Neuronal stem cell (in vitro differentiated cells): ENCODE data around the gene RAPGEF2.

Experiments used
- DNase-seq: peaks from one replicate; pipeline ENCODE4 v3.0.0-alpha.2; 2013; ENCODE audit warnings: low spot score
- H2AFZ ChIP-seq: one replicate; pipeline ENCODE4 v1.6.1; 2013; ENCODE audit warnings: mild to moderate bottlenecking, low read length, inconsistent platforms
- H2AK5ac ChIP-seq: 2 replicates; pipeline ENCODE4 v1.6.1; 2013; ENCODE audit warnings: low read depth, mild to moderate bottlenecking, inconsistent platforms, low read length, moderate library complexity, mixed read lengths
- H2BK120ac ChIP-seq: 2 replicates; pipeline ENCODE4 v1.6.1; 2013; ENCODE audit warnings: low read depth, mild to moderate bottlenecking, inconsistent platforms, low read length, moderate library complexity, mixed read lengths
- H2BK12ac ChIP-seq: one replicate; pipeline ENCODE4 v1.6.1; 2013; ENCODE audit warnings: low read length, inconsistent platforms
- H2BK15ac ChIP-seq: 2 replicates; pipeline ENCODE4 v1.6.1; 2013; ENCODE audit warnings: mild to moderate bottlenecking, low read length, inconsistent platforms, mixed read lengths
- H2BK5ac ChIP-seq: one replicate; pipeline ENCODE4 v1.6.1; 2013; ENCODE audit warnings: inconsistent platforms, mild to moderate bottlenecking, low read length, moderate library complexity
- H3K14ac ChIP-seq: one replicate; pipeline ENCODE4 v1.6.1; 2013; ENCODE audit warnings: low read length, inconsistent platforms
- H3K18ac ChIP-seq: 2 replicates; pipeline ENCODE4 v1.6.1; 2013; ENCODE audit warnings: low read length, inconsistent platforms
- H3K23ac ChIP-seq: 2 replicates; pipeline ENCODE4 v1.6.1; 2013; ENCODE audit warnings: low read depth, mild to moderate bottlenecking, mixed read lengths, low read length, inconsistent platforms; ENCODE audit not compliant: poor library complexity
- H3K27ac ChIP-seq: replicated peaks from 3 replicates; pipeline ENCODE4 v1.5.1; 2013; ENCODE audit warnings: low read length, inconsistent platforms
- H3K27me3 ChIP-seq, 3 experiments: 2 replicates each; pipeline ENCODE4 v1.6.1; 2013; ENCODE audit warnings: low read length in 3 of 3, mild to moderate bottlenecking in 2 of 3, inconsistent platforms in 1 of 3, low read depth in 1 of 3, mixed read lengths in 1 of 3, moderate library complexity in 1 of 3; ENCODE audit not compliant: control insufficient read depth in 3 of 3, insufficient read depth in 3 of 3
- H3K36me3 ChIP-seq, 2 donors: replicated peaks in 1 of 2; 2 replicates each; pipeline ENCODE4 v1.6.1; 2013; ENCODE audit warnings: low read length in 2 of 2; ENCODE audit not compliant: control insufficient read depth in 2 of 2, insufficient read depth in 2 of 2
- H3K4ac ChIP-seq: 2 replicates; pipeline ENCODE4 v1.6.1; 2013; ENCODE audit warnings: inconsistent platforms, mild to moderate bottlenecking, low read length, moderate library complexity
- H3K4me1 ChIP-seq, 2 donors: 1 replicate in 1 of 2; 2 replicates in 1 of 2; pipeline ENCODE4 v1.6.1; 2013; ENCODE audit warnings: low read length in 2 of 2, low read depth in 1 of 2; ENCODE audit not compliant: control insufficient read depth in 2 of 2, insufficient read depth in 1 of 2
- H3K4me2 ChIP-seq: one replicate; pipeline ENCODE4 v1.6.1; 2013; ENCODE audit warnings: mild to moderate bottlenecking, low read length, inconsistent platforms; ENCODE audit not compliant: insufficient read depth, poor library complexity, severe bottlenecking
- H3K4me3 ChIP-seq, 2 donors: 2 replicates each; pipeline ENCODE4 v1.5.1; 2013; ENCODE audit warnings: low read length in 2 of 2, mild to moderate bottlenecking in 2 of 2, inconsistent platforms in 1 of 2, moderate library complexity in 1 of 2
- H3K79me1 ChIP-seq: one replicate; pipeline ENCODE4 v1.6.1; 2013; ENCODE audit warnings: low read depth, mild to moderate bottlenecking, inconsistent platforms, low read length, moderate library complexity
- H3K9ac ChIP-seq: one replicate; pipeline ENCODE4 v1.6.1; 2013; ENCODE audit warnings: mild to moderate bottlenecking, low read depth, low read length, inconsistent platforms; ENCODE audit not compliant: poor library complexity
- H3K9me3 ChIP-seq, 2 donors: replicated peaks in 1 of 2; 2 replicates each; pipeline versions ENCODE3 to v1.6.1; 2013; ENCODE audit warnings: low read length in 2 of 2, mild to moderate bottlenecking in 2 of 2, inconsistent platforms in 1 of 2, low read depth in 1 of 2, mixed read lengths in 1 of 2, moderate library complexity in 1 of 2; ENCODE audit not compliant: control insufficient read depth in 2 of 2, insufficient read depth in 1 of 2
- H4K8ac ChIP-seq: one replicate; pipeline ENCODE4 v1.6.1; 2013; ENCODE audit warnings: low read depth, mild to moderate bottlenecking, inconsistent platforms, low read length, moderate library complexity
- H4K91ac ChIP-seq: one replicate; pipeline ENCODE4 v1.6.1; 2013; ENCODE audit warnings: low read length, low read depth, mild to moderate bottlenecking, inconsistent platforms; ENCODE audit not compliant: poor library complexity
- WGBS, 2 donors: extraction: QIAGEN DNeasy Blood & Tissue Kit; methylation state at CpG; one replicate each; pipeline ENCODE4 v1.1.7; 2013; ENCODE audit warnings: missing lambda C conversion rate in 2 of 2, mixed read lengths in 1 of 2; ENCODE audit not compliant: insufficient read length in 2 of 2, insufficient replicate concordance in 1 of 2; ENCODE audit errors: extremely low coverage in 2 of 2; 5-methylcytosine and 5-hydroxymethylcytosine counted together

The RAPGEF2 gene

DNA sequence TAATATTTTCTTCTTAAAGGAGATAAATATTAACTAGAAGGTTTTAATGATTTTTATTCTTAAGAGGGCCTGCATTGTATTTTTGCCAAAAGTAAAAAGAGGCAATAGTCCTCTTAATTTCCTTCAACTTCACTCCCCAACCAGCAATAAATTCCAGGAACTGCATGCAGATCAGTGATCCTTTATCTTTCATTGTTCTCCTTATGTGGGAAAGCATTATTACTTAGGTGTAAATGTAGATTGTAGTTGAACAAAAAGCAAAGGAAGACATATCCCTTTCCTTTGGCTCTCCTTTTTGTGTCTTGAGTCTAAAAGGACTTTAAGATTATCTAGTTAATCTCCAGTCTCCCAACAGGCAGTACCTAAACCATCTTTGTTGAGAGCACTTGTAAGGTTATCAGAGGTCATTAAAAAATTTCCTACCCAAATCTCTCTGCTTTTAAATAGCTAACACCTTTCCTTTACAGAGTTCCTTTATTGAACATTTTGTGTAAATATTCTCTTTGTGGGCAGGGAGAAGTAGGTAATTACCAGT is 55.3 kb downstream of the RAPGEF2 start:
- H4K91ac ChIP-seq = no peak overlapping the region
- H3K4me1 ChIP-seq = peaks cover 4 to 12% of the 10 kb centered on the region in 2 donors
- no peak overlapping the region for H2BK120ac ChIP-seq
- no peak overlapping the region for H3K4me3 ChIP-seq
- no peak overlapping the region for H3K14ac ChIP-seq
- no peak overlapping the region for H3K27ac ChIP-seq
- no peak overlapping the region for H2BK12ac ChIP-seq
- H3K27me3 ChIP-seq = no peaks in the 10 kb centered on the region
- H3K79me1 ChIP-seq = no peaks in the 10 kb centered on the region
- H3K9ac ChIP-seq = no peak overlapping the region
- no peak overlapping the region for H3K18ac ChIP-seq
- no peak overlapping the region for H3K4me2 ChIP-seq
- no peaks in the 10 kb centered on the region for H3K36me3 ChIP-seq
- H3K4ac ChIP-seq = no peak overlapping the region
- H2AFZ ChIP-seq = no peak overlapping the region
- DNase-seq = no peak
- H3K9me3 ChIP-seq = no peaks in the 10 kb centered on the region
- H2BK5ac ChIP-seq = no peak overlapping the region
- no peak overlapping the region for H2AK5ac ChIP-seq
- H2BK15ac ChIP-seq = no peak overlapping the region
- no peak overlapping the region for H4K8ac ChIP-seq
- no peak overlapping the region for H3K23ac ChIP-seq

GRCh38 chr4:159158985-159159384 is 56.1 kb downstream of the RAPGEF2 start:
- Histone ChIP-seq H3K4me2 (no peak overlapping the region), H2BK12ac (no peak overlapping the region), H3K79me1 (no peaks in the 10 kb centered on the region), H3K9me3 (no peaks in the 10 kb centered on the region), H2AFZ (no peak overlapping the region), H2AK5ac (no peak overlapping the region), H2BK5ac (no peak overlapping the region), H3K23ac (no peak overlapping the region), H4K91ac (no peak overlapping the region), H3K4me3 (no peak overlapping the region), H3K9ac (no peak overlapping the region), H4K8ac (no peak overlapping the region), H2BK15ac (no peak overlapping the region), H3K27me3 (no peaks in the 10 kb centered on the region), H3K4ac (no peak overlapping the region), H2BK120ac (no peak overlapping the region), H3K27ac (no peak overlapping the region), H3K18ac (no peak overlapping the region), H3K4me1 (peaks cover 4 to 12% of the 10 kb centered on the region in 2 donors), H3K36me3 (no peaks in the 10 kb centered on the region), H3K14ac (no peak overlapping the region)
- no peak for DNase-seq
- WGBS, 2 donors = no CpG with 5 or more reads among the region's 5 CpGs

DNA sequence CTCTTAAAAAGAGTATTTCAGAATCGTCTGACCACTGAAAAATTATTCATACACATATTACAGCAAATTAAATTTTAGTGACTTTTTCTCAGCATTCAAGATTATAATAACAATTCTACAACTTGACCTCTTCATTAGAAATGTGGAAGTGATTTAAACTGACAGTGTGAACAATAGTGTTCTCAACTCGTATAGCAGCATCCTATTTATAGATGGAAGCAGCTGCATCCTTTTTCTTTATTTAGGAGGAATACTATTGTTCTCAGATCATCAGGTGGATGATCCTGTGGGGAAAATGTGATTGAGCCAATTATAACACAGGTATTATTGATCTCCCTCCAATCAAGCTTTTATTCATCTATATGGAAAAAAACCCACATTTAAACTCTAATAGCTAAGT is 56.7 kb downstream of the RAPGEF2 start:
- Histone ChIP-seq H3K27me3 (no peaks in the 10 kb centered on the region), H3K36me3 (no peaks in the 10 kb centered on the region), H3K9me3 (no peaks in the 10 kb centered on the region), H3K4me3 (no peak overlapping the region), H2BK120ac (no peak overlapping the region), H3K79me1 (no peaks in the 10 kb centered on the region), H2BK12ac (no peak overlapping the region), H3K18ac (no peak overlapping the region), H3K4ac (no peak overlapping the region), H4K8ac (no peak overlapping the region), H4K91ac (no peak overlapping the region), H3K4me2 (no peak overlapping the region), H3K9ac (no peak overlapping the region), H2AK5ac (no peak overlapping the region), H3K27ac (no peak overlapping the region), H2BK5ac (no peak overlapping the region), H3K23ac (no peak overlapping the region), H3K14ac (no peak overlapping the region), H2BK15ac (no peak overlapping the region), H3K4me1 (peaks cover 4 to 12% of the 10 kb centered on the region in 2 donors), H2AFZ (no peak overlapping the region)
- DNase-seq = no peak
- WGBS, 2 donors = no CpG with 5 or more reads among the region's 2 CpGs

DNA sequence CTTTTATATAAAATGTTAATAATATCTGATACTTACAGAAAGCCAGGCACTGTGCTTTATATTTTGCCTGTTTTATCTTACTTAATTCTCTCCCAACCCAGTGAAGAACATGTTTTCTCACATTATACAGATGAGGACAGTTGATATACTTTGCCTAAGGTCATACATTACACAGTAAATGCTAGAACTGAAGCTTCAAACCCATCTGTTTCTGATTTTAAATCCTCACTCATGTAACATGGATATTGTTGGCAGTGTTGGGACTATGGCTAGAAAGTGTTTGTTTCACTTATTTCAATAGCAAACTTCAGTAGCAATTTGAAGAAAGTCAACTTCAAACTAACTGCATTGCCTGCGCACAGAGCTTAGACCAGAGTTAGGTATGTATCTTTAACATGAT is 57.4 kb downstream of the RAPGEF2 start:
- Histone ChIP-seq H2BK15ac (no peak overlapping the region), H3K4me1 (peaks cover 4 to 11% of the 10 kb centered on the region in 2 donors), H2BK12ac (no peak overlapping the region), H3K4me3 (no peak overlapping the region), H3K9ac (no peak overlapping the region), H3K23ac (no peak overlapping the region), H2BK5ac (no peak overlapping the region), H4K91ac (no peak overlapping the region), H2AK5ac (no peak overlapping the region), H3K27me3 (no peaks in the 10 kb centered on the region), H4K8ac (no peak overlapping the region), H2AFZ (no peak overlapping the region), H3K27ac (no peak overlapping the region), H2BK120ac (no peak overlapping the region), H3K36me3 (no peaks in the 10 kb centered on the region), H3K4me2 (no peak overlapping the region), H3K18ac (no peak overlapping the region), H3K4ac (no peak overlapping the region), H3K79me1 (no peaks in the 10 kb centered on the region), H3K14ac (no peak overlapping the region), H3K9me3 (no peaks in the 10 kb centered on the region)
- DNase-seq = no peak
- no CpG with 5 or more reads among the region's 1 CpG for WGBS, 2 donors
